Upper lobe of left lung (tissue), 6 donors: Measurements from ENCODE around the gene CFAP45. TPM values are rescaled to one million over a fixed set of nuclear protein-coding genes. Genes with fewer than 3 reads are reported as not detected.

Experiments
- ATAC-seq, 2 donors: fragments of 200-7000 bp; cut with Tn5 transposase; one replicate each; pipeline ENCODE4 v1.9.1; 2022; ENCODE audit warnings: mild to moderate bottlenecking in 2 of 2, moderate library complexity in 2 of 2; ENCODE audit not compliant: low FRiP score in 2 of 2
- DNase-seq, 2 donors: peaks; one replicate each; pipeline ENCODE4 v3.0.0-alpha.2; 2019 to 2020
- H3K27ac ChIP-seq, 4 donors: fragments of 200-600 bp; sonication (generic); one replicate each; pipeline ENCODE4 v1.5.1; 2016 to 2019
- H3K27me3 ChIP-seq, 4 donors: fragments of 200-600 bp; sonication (generic); one replicate each; pipeline ENCODE4 v1.5.1; 2017 to 2019
- H3K36me3 ChIP-seq, 4 donors: fragments of 200-600 bp; sonication (generic); one replicate each; pipeline ENCODE4 v1.5.1; 2016 to 2019
- H3K4me1 ChIP-seq, 4 donors: fragments of 200-600 bp; sonication (generic); one replicate each; pipeline ENCODE4 v1.5.1; 2018 to 2019
- H3K4me3 ChIP-seq, 4 donors: fragments of 200-600 bp; sonication (generic); one replicate each; pipeline ENCODE4 v1.5.1; 2017 to 2019; ENCODE audit warnings: mild to moderate bottlenecking in 2 of 4, moderate library complexity in 1 of 4
- H3K9me3 ChIP-seq, 4 donors: fragments of 200-600 bp; sonication (generic); one replicate each; pipeline ENCODE4 v1.5.1; 2018 to 2019
- EP300 ChIP-seq, 4 donors: sonication (generic); formaldehyde crosslinking; IDR thresholded peaks; one replicate each; pipeline ENCODE4 v1.5.1; 2017; ENCODE audit warnings: antibody characterized with exemption in 4 of 4, control low read depth in 2 of 4
- POLR2A ChIP-seq, 4 donors: fragments of 450-650 bp; IDR thresholded peaks; one replicate each; pipeline ENCODE4 v1.5.1; 2016 to 2017; ENCODE audit warnings: antibody characterized with exemption in 4 of 4, mild to moderate bottlenecking in 2 of 4
- POLR2AphosphoS5 ChIP-seq, 2 donors: sonication (generic); formaldehyde crosslinking; IDR thresholded peaks; one replicate each; pipeline ENCODE4 v1.5.1; 2017; ENCODE audit warnings: antibody characterized with exemption in 2 of 2
- WGBS, 2 donors: methylation state at CpG; one replicate each; pipeline ENCODE4 v1.1.5; 2017 to 2018; 5-methylcytosine and 5-hydroxymethylcytosine counted together
- total RNA-seq, 6 donors: library from RNA; depleted of rRNA in 4 of 6; stranded (reverse); fragments of >200 nt in 4 of 6; gene quantifications; one replicate each; pipeline versions ENCODE4 v1.1.0 to v1.2.1, GENCODE V29; 2016 to 2021
- TF ChIP-seq, protein P1 (sequence below), 6 experiments: fragments of 450-650 bp in 4 of 6; fragments of 200-600 bp in 2 of 6; sonication (generic) in 2 of 6; IDR thresholded peaks; one replicate each; pipeline ENCODE4 v1.5.1; 2016 to 2019; ENCODE audit warnings: antibody characterized with exemption in 6 of 6
- donor health status: DM: no; HTN: no; CAD: no; lungs with moderate emphysema.
- donor health status: DM: no; HTN: yes; CAD: no; lungs with severe emphysema.

Gene CFAP45
- total RNA-seq, 6 donors from 2014 or later = 1.2 to 34.6 (median 9.0) TPM

GRCh38 chr1:159862031-159862430, 37.9 kb downstream of the CFAP45 start:
- peaks cover 0 to 3% (median 0%) of the 10 kb centered on the region in 4 donors for H3K36me3 ChIP-seq
- WGBS, 2 donors = 91 to 92% methylated on average over 4 to 5 of the region's 5 CpGs
- H3K27me3 ChIP-seq = no peaks in the 10 kb centered on the region
- TF ChIP-seq EP300 (IDR thresholded peaks at IDR 0.05) (no peak), POLR2AphosphoS5 (IDR thresholded peaks at IDR 0.05) (no peak), POLR2A (IDR thresholded peaks at IDR 0.05) (no peak)
- H3K4me3 ChIP-seq = no peak overlapping the region
- no peaks in the 10 kb centered on the region for H3K4me1 ChIP-seq
- DNase-seq (no peak), ATAC-seq (no peak)
- H3K27ac ChIP-seq = no peak overlapping the region
- H3K9me3 ChIP-seq = no peaks in the 10 kb centered on the region

DNA sequence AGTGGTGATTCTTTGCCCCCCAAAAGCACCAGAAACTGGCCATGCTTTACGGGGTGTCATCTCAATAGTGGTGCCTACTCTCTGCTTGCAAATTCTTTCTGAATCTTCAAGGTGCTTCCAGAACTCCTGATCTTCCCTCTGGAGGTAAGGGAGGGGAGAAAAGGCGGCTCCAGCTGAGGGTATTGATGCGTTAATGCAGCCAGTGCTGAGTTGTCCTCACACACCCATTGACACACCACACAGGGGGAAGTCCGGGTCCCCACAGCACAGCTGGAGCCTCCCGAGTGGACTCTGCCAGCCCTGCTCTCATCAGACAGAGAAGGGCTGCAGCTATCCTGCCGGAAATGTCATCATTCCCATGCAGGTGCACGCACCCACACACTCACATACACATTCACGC, 38.7 kb downstream of the CFAP45 start:
- no peak overlapping the region for H3K4me3 ChIP-seq
- no peaks in the 10 kb centered on the region for H3K9me3 ChIP-seq
- ATAC-seq (no peak), DNase-seq (no peak)
- H3K27ac ChIP-seq = no peak overlapping the region
- peaks cover 0 to 3% (median 0%) of the 10 kb centered on the region in 4 donors for H3K36me3 ChIP-seq
- TF ChIP-seq POLR2AphosphoS5 (IDR thresholded peaks at IDR 0.05) = no peak
- TF ChIP-seq EP300 (IDR thresholded peaks at IDR 0.05) = no peak
- TF ChIP-seq, protein P1, sequence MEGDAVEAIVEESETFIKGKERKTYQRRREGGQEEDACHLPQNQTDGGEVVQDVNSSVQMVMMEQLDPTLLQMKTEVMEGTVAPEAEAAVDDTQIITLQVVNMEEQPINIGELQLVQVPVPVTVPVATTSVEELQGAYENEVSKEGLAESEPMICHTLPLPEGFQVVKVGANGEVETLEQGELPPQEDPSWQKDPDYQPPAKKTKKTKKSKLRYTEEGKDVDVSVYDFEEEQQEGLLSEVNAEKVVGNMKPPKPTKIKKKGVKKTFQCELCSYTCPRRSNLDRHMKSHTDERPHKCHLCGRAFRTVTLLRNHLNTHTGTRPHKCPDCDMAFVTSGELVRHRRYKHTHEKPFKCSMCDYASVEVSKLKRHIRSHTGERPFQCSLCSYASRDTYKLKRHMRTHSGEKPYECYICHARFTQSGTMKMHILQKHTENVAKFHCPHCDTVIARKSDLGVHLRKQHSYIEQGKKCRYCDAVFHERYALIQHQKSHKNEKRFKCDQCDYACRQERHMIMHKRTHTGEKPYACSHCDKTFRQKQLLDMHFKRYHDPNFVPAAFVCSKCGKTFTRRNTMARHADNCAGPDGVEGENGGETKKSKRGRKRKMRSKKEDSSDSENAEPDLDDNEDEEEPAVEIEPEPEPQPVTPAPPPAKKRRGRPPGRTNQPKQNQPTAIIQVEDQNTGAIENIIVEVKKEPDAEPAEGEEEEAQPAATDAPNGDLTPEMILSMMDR (IDR thresholded peaks at IDR 0.05) = no peak
- no peak for TF ChIP-seq POLR2A (IDR thresholded peaks at IDR 0.05)
- H3K4me1 ChIP-seq = no peaks in the 10 kb centered on the region
- WGBS, 2 donors = 83 to 86% methylated on average over 5 to 8 of the region's 8 CpGs
- no peaks in the 10 kb centered on the region for H3K27me3 ChIP-seq

GRCh38 chr1:159860456-159860855, 39.5 kb downstream of the CFAP45 start:
- H3K27me3 ChIP-seq = no peaks in the 10 kb centered on the region
- H3K4me1 ChIP-seq = peaks cover 0 to 4% (median 2%) of the 10 kb centered on the region in 4 donors
- peak in 1 of 2 donors; percentile 27 for ATAC-seq
- peaks cover 0 to 3% (median 0%) of the 10 kb centered on the region in 4 donors for H3K36me3 ChIP-seq
- H3K27ac ChIP-seq = no peak overlapping the region
- TF ChIP-seq POLR2A (IDR thresholded peaks at IDR 0.05) (no peak), EP300 (IDR thresholded peaks at IDR 0.05) (no peak), POLR2AphosphoS5 (IDR thresholded peaks at IDR 0.05) (no peak)
- TF ChIP-seq, protein P1 (IDR thresholded peaks at IDR 0.05) = no peak
- H3K4me3 ChIP-seq = no peak overlapping the region
- no peaks in the 10 kb centered on the region for H3K9me3 ChIP-seq
- no peak for DNase-seq
- 66% methylated on average over 2 to 3 of the region's 3 CpGs for WGBS, 2 donors

DNA sequence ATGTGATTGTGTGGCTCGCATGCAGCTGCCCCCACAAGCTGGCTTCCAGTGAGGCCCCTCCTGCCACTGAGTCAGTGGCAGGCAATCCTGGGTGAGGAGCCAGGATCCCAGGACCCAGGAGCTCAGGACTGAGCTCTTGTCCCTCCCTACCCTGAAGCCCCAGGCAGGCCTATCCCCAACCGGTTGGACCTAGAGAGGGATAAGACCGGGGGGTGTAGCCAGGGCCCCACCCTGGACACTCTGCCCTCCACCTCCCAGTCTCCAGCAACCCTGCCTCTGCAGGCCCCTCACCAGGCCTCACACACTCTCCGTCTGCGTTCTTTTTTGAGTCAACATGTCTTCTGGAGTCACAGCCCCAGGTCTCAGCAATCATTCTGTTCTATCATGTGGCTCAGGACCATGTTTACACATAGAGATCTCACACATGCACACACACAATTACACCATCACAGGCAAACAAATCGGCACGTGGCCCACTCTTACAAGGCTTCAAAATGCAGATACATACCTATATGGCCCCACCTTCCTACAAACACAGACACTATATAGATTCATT, 40.1 kb downstream of the CFAP45 start:
- Histone ChIP-seq H3K9me3 (no peaks in the 10 kb centered on the region), H3K27me3 (no peaks in the 10 kb centered on the region), H3K4me3 (no peak overlapping the region), H3K27ac (no peak overlapping the region), H3K36me3 (peaks cover 0 to 3% (median 0%) of the 10 kb centered on the region in 4 donors), H3K4me1 (peaks cover 4 to 10% (median 7%) of the 10 kb centered on the region in 4 donors)
- DNase-seq (no peak), ATAC-seq (no peak)
- 71 to 76% methylated on average over 6 to 7 of the region's 7 CpGs for WGBS, 2 donors
- TF ChIP-seq POLR2A (IDR thresholded peaks at IDR 0.05) = no peak
- TF ChIP-seq POLR2AphosphoS5 (IDR thresholded peaks at IDR 0.05) = no peak
- no peak for TF ChIP-seq EP300 (IDR thresholded peaks at IDR 0.05)
- TF ChIP-seq, protein P1 (IDR thresholded peaks at IDR 0.05) = no peak

DNA sequence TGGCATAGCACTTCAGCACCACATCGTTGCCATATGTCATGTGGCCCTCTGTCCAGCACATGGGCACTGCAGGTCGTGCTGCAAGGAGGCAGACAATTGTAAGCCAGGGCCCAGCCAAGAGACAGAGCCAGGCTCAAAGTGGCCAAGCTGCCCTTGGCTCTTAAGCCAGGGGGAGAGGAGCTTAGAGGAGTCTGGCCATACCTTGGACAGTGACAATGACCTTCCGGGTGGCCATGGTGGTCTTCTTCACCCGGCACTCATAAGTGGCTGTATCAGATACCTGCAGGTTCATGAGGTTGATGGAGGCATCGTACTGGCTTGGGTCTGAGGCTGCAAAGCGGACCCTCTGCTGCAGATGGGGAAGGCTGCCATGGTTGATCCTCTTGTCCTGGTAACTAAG, 42.1 kb downstream of the CFAP45 start:
- H3K36me3 ChIP-seq = peaks cover 0 to 3% (median 0%) of the 10 kb centered on the region in 4 donors
- no peak for DNase-seq
- H3K27me3 ChIP-seq = no peaks in the 10 kb centered on the region
- no peaks in the 10 kb centered on the region for H3K9me3 ChIP-seq
- WGBS, 2 donors = 92 to 93% methylated on average over 3 to 6 of the region's 6 CpGs
- no peak overlapping the region for H3K4me3 ChIP-seq
- ATAC-seq = no peak
- H3K4me1 ChIP-seq = peaks cover 10 to 22% (median 18%) of the 10 kb centered on the region in 4 donors
- H3K27ac ChIP-seq = no peak overlapping the region
- TF ChIP-seq POLR2A (IDR thresholded peaks at IDR 0.05) (no peak), POLR2AphosphoS5 (IDR thresholded peaks at IDR 0.05) (no peak), EP300 (IDR thresholded peaks at IDR 0.05) (no peak)
- TF ChIP-seq, protein P1 (IDR thresholded peaks at IDR 0.05) = no peak
